Rectal smooth muscle tissue (tissue), 1 donor: ENCODE measurements around the gene MDK.

Experiments
- H3K27ac ChIP-seq: one replicate; pipeline ENCODE4 v1.7.0; 2013; ENCODE audit warnings: low read depth, low read length, inconsistent platforms
- H3K27me3 ChIP-seq: one replicate; pipeline ENCODE4 v1.7.0; 2013; ENCODE audit warnings: low read length; ENCODE audit not compliant: control insufficient read depth, insufficient read depth
- H3K36me3 ChIP-seq: one replicate; pipeline ENCODE4 v1.7.0; 2013; ENCODE audit warnings: low read length; ENCODE audit not compliant: control insufficient read depth, insufficient read depth
- H3K4me1 ChIP-seq: one replicate; pipeline ENCODE4 v1.7.0; 2013; ENCODE audit warnings: low read length; ENCODE audit not compliant: control insufficient read depth, insufficient read depth
- H3K4me3 ChIP-seq: one replicate; pipeline ENCODE4 v1.7.0; 2013; ENCODE audit warnings: low read length
- H3K9ac ChIP-seq: one replicate; pipeline ENCODE4 v1.7.0; 2013; ENCODE audit warnings: low read length

The MDK gene

DNA sequence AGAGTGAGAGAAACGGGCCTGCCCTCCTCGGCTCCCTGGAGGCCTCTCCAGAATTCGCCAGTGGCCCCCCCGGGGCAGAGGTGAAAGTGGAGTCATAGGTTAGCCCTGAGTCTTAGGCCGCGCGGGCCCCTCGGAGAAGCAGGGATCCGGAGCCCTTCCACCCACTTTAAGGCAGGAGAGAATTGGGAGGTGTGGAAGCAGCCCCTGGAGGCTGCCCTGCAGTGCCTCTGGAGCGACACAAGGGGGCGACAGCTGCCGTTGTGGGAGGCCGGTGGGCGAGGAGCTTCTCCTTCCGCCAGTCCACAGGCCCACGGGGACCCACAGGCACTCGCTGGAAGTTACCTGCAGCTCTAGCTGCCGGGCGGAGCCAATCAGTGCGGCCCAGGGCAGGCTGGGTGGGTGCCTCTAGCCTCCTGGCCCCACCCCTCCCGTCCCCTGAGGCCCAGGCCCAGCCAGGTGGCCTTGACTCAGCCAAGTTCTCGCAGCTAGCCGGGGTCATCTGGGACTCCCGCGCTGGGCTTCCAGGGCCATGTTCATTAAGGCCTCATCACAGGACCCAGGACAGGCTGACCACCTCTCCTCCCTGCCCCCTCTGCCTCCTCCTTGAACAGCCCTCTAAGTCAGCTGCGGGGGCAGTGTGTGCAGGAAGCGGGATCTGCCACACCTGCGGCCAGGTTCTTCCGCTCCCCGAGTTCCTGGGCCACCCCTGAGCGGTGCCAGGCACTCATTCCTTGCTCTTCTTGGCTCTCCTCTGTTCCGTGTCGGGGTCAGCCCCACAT, 29.2 kb upstream of the MDK start:
- H3K27ac ChIP-seq: no peak overlapping the region
- peaks cover 7% of the 10 kb centered on the region for H3K4me1 ChIP-seq
- H3K4me3 ChIP-seq: no peak overlapping the region
- no peak overlapping the region for H3K9ac ChIP-seq
- no peaks in the 10 kb centered on the region for H3K36me3 ChIP-seq
- H3K27me3 ChIP-seq: no peaks in the 10 kb centered on the region

DNA sequence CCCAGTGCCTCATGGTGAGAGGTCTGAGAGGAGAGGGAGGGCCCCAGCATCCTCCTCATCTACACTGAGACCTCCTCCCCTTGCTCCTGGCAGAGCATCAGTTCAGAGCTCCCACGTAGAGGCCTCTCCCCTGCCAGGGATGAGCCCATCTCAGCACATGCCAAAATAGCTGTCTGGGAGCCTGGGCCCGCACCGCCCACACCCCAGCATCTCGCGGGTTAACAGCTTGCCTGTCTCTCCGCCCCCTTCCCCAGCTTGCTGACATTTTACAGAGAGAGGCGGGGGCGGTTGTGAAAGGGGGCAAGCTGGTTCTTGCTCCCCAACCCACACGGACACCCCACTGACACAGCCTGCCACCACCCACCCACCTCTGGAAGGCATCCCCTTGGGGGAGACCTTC, 27.8 kb upstream of the MDK start:
- H3K9ac ChIP-seq: no peak overlapping the region
- no peaks in the 10 kb centered on the region for H3K36me3 ChIP-seq
- H3K27me3 ChIP-seq: no peaks in the 10 kb centered on the region
- H3K4me3 ChIP-seq: no peak overlapping the region
- H3K4me1 ChIP-seq: peaks cover 2% of the 10 kb centered on the region
- H3K27ac ChIP-seq: no peak overlapping the region

DNA sequence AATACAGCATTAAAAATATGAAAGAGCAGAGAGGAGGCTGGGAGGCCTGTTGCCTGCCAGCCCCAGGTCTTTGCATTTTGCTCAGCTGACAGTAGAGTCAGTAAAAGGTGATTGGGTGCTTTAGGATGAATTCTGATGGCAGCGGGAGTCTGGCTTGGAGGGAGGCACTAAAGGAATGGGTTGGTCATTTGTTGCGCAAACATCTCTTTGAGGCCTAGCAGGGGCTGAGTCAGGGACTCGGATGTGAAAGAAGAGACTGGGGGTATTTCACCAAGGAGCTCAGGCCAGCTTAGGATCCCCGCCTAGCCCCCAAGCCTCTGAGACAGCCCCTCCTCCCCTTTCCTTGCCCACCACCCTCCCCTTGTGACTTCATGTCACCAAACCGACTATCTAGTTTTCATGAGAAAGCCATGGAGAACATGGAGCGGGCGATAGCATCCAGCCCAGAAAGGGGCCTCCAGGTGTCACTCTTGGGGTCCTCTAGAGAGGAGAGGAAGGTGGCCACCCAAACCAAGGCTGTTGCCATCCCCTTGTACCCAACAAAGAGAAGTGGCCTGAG, 24.5 kb upstream of the MDK start:
- Histone ChIP-seq H3K4me1 (peaks cover 11% of the 10 kb centered on the region), H3K27ac (no peak overlapping the region), H3K36me3 (no peaks in the 10 kb centered on the region), H3K4me3 (no peak overlapping the region), H3K9ac (no peak overlapping the region), H3K27me3 (no peaks in the 10 kb centered on the region)

DNA sequence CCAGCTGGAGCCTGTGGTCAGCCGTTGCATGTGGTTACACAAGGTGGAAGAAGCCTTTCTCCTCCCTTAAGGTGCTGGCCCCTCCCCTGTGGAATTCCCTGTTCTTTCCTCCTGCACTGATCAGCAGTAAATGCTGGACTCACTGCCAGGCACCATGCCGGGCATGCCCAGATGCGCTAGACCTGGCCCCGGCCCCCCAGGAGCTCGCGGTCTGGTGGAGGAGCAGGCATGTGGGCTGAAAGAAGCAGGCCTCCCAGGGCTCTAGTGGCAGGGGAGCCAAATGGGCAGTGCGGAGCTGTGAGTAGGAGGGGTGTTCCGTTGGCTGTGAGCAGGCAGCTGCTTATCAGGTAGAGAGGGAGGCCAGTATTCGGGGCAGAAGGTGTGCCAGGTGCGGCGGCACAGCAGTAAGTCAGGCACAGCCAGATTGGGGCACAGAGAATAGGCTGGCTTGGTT, 24.0 kb upstream of the MDK start:
- H3K27me3 ChIP-seq: no peaks in the 10 kb centered on the region
- H3K4me3 ChIP-seq: no peak overlapping the region
- H3K9ac ChIP-seq: no peak overlapping the region
- peaks cover 16% of the 10 kb centered on the region for H3K4me1 ChIP-seq
- H3K36me3 ChIP-seq: no peaks in the 10 kb centered on the region
- H3K27ac ChIP-seq: no peak overlapping the region

DNA sequence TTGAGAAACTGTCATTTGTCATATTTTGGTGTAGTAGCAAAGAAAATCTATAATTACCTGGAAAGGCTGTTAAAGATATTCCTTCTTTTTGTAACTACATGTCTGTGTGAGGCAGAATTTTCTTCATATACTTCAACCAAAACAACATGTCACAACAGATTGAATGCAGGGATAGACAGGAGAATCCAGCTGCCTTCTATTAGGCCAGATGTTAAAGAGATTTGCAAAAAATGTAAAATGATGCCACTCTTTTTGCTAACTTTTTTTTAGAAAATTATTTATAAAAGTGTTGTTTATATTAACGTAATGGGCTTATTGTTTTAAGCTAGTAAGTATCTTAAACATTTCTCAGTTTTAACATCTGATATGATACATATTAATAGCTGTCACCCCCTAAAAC, 21.5 kb upstream of the MDK start:
- Histone ChIP-seq H3K27ac (no peak overlapping the region), H3K9ac (no peak overlapping the region), H3K36me3 (peaks cover 2% of the 10 kb centered on the region), H3K4me3 (no peak overlapping the region), H3K27me3 (no peaks in the 10 kb centered on the region), H3K4me1 (peaks cover 27% of the 10 kb centered on the region)

DNA sequence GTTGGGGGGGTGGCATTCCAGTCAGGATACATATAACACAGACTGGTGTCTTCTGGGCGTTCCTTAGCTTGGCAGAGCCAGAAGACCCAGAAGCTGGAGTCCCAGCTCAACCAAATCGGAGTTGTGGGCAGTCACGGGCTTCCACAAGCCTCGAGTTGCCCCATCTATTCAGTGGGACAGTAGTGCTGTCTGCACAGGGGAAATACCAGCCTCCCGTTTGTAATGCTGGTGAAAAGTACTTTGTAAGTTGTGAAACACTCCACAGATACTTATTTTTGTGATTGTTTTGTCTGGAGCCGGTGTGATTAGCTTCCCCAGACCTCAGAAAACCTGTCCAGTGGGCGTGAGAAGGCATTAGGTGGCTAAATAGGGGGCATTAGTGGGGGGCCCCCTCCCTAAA, 20.6 kb upstream of the MDK start:
- H3K36me3 ChIP-seq: peaks cover 2% of the 10 kb centered on the region
- peak overlapping the region; percentile 65 for H3K4me3 ChIP-seq
- H3K9ac ChIP-seq: peak overlapping the region; percentile 43
- peaks cover 27% of the 10 kb centered on the region for H3K4me1 ChIP-seq
- peak overlapping the region; percentile 82 for H3K27ac ChIP-seq
- no peaks in the 10 kb centered on the region for H3K27me3 ChIP-seq

DNA sequence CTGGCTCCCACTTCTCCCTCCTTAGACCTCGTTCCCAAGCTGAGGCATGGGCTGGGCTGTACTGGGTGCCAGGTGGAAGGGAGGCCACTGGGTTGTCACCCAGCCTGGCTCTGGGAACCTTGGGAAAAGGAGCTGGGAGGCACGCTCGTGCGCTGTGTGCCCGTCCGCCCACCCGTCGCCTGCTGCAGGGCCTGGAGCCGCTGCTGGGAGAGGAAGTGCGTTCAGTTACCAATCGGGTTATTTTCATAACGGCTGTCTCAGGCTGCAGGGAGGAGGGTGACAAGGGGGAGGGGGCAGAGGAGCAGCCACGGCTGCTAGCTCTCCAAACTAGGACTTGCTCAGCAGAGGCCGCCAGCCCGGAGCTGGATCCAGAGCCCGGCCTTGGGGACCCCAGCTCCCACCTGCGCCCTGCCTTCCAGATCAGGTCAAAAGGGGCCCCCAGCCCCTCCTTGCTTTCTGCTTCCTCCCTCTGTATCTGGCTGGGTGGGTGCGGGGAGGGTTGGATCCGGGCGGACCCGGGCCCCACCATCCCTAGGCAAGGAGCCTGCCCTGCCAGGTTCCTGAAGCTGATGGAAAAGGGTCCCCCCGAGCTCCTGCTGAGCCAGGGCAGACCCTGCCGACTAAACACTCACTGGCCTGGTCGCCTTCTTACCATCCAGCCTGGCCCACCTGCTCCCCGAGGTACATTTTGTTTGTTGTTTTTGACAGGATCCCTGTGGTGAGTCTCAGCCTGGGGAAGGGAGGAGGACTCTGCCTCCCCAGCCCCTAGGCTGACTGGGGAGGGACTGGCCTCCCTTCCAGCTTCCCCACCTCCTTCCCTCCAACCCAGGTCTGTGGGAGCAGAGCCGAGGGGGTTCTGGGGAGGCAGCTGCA, 19.9 kb upstream of the MDK start:
- Histone ChIP-seq H3K4me1 (peaks cover 27% of the 10 kb centered on the region), H3K27ac (peak overlapping the region; percentile 82), H3K36me3 (peaks cover 2% of the 10 kb centered on the region), H3K9ac (peak overlapping the region; percentile 43), H3K27me3 (no peaks in the 10 kb centered on the region), H3K4me3 (peak overlapping the region; percentile 65)

DNA sequence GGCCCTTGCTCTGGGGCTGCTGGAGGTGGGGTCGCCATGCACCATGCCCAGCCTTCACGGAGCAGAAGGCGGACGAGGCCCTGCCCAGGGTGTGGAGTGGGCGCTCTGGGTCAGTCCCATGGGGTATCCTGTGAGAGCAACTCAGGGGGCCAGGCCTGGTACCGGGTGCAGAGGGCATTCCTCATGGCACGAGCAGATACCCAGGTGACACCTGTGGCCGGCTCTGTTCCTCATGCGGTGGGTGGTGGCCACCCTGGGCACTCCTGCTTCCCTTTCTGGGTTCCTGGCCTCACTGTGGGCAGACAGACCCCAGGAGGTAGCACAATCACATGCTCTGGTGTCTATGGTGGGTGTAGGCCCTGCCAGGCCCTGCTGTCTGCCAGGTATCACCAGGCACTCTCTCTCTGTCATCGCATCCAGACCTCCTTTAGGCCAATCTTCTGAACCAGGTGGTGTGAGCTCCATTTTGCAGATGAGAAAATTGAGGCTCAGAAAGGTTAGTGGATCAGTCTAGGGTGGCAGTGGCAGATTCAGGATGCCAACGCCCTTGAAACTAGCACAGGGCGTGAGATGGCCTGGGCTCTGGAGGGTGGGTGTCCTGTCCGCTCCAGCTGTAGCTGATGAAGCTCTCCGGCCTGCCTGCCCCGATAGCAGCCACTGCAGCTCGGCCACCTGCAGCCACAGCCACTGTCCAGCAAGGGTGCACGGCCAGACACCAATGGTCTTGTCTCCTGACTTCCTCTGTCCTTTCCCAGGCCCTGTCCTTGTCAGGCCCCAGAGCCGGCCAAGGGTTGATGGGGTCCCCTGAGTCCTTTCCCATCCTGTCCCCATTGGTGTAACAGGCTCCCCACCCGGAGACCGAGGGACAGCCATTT, 19.1 kb upstream of the MDK start:
- Histone ChIP-seq H3K9ac (no peak overlapping the region), H3K4me3 (peak overlapping the region; percentile 65), H3K36me3 (peaks cover 2% of the 10 kb centered on the region), H3K27me3 (no peaks in the 10 kb centered on the region), H3K27ac (peak overlapping the region; percentile 82), H3K4me1 (peaks cover 27% of the 10 kb centered on the region)

DNA sequence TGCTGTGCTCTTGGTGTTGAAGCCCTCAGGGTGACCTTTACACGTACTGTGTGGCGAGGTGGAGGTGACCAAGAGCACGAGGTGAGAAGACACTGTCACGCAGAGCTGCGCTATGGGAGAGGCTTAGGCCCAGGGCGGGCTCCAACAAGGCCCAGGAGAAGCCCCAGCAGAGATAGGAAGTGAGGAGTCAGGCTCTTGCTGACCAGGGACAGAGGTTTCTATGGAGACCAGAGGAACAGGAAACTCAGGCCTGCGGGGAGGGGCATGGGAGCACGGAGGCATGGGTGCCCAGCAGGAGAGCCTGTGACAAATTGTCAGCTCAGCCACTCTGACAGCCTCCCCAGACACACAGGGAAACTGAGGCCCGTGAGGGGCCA, 18.4 kb upstream of the MDK start:
- H3K36me3 ChIP-seq: peaks cover 5% of the 10 kb centered on the region
- H3K4me3 ChIP-seq: peak overlapping the region; percentile 31
- H3K9ac ChIP-seq: no peak overlapping the region
- H3K27ac ChIP-seq: no peak overlapping the region
- no peaks in the 10 kb centered on the region for H3K27me3 ChIP-seq
- H3K4me1 ChIP-seq: peaks cover 27% of the 10 kb centered on the region

DNA sequence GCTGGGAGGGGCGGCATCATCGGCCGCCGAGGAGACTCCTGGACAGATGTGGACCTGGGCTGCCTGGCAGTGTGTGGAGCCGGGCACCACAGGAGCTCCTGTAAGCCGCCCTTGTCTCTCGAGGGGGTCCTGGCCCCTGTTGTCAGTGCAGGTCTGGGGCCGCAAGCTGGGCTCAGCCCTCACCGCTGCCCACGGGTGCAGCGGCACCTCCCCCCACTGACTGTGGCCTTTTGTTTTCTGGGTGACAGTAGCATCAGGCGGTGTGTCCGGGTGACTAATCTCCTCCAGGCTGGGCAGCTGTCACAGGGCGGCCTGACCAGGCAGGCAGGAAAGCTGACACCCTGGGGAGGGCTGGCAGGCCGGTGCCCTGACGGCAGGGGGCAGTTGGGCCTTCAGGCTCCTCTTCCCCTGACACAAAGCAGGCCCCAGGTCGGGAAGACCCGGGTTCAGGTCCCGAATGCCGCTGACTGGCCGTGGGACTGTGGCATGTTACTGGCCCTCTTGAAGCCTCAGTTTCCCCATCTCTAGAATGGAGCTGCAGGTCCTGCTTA, 17.9 kb upstream of the MDK start:
- Histone ChIP-seq H3K9ac (no peak overlapping the region), H3K4me3 (no peak overlapping the region), H3K27me3 (no peaks in the 10 kb centered on the region), H3K36me3 (peaks cover 7% of the 10 kb centered on the region), H3K27ac (no peak overlapping the region), H3K4me1 (peaks cover 27% of the 10 kb centered on the region)

DNA sequence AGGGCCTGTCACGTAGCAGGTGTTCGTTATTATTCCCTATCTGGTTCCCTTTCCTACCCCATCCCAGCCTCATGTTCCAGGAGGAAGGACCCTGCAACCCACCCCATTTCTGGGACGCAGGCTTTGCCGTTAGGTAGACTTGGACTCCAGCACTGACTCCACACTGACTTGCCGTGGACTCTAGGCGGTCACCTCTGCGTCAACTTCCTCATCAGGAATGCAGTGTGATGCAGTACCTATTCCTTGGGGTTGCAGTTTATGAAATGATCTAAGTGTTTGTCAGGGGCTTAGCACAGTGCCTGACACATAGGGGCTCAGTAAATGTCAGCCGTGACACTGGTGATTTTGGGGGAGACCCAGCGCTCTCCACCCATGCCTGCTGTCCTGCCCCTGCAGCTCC, 17.4 kb upstream of the MDK start:
- Histone ChIP-seq H3K4me1 (peaks cover 27% of the 10 kb centered on the region), H3K9ac (no peak overlapping the region), H3K4me3 (no peak overlapping the region), H3K27me3 (no peaks in the 10 kb centered on the region), H3K36me3 (peaks cover 7% of the 10 kb centered on the region), H3K27ac (no peak overlapping the region)
